Measurements from ENCODE around the gene NTN5.

DNA sequence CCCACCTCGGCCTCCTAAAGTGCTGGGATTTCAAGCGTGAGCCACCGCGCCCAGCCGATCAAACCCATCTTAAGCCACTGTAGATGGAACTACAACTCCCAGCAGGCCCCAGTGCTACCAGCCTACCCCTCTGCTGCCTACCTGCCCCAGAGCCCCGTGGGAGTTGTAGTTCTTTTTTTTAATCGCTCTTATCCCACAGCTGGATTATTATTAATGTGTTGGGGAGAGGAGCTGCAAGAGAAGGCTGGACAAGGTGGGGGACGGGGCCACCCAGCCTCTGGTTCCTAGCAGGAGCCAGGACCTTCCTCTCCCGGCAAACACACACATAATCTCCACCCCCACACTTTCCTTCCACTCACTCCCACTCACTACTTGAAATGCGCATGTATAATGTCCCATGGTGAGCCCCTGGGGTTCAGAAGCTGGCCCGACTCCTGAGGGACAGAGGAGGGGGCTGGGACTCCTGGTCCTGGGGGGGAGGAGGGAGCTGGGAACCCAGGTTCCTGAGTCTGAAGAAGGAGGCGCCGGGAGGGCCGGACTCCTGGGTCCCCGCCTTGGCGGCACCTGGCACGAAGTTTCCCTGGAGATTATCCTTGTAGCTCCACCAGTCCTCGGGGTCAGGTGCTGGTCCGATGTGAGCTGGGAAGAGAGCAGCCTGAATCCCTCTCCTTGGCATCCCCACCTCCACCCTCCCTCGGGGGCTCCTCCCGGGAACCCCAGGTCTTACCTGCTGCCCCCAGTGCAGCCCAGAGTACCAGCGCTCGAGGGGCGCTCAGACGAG, 27.8 kb downstream of the NTN5 start:
- TF ChIP-seq CTCF (conservative IDR thresholded peaks at IDR 0.05; ENCODE audit: low read depth, low read length) (no peak), EZH2 (IDR thresholded peaks at IDR 0.05; ENCODE audit: borderline replicate concordance, low read depth, low read length, poor library complexity, severe bottlenecking) (no peak)
